ENCODE measurements around the gene APPBP2.

The APPBP2 gene

DNA sequence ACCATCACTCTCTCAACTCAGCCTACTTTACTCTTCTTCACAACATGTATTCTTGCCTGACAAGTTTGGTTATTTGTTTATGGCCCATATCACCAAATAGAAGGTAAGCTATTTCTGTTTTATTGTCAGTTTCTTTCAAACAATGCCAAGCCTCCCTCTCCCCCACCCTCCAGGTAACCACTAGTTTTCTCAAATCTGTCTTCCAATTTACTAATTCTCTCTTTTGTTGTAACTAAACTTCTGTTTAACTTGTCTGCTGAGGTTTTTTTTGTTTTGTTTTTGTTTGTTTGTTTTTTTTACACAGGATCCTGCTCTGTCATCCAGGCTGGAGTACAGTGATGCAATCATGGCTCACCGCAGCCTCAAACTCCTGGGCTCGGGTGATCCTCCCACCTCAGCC, 68.9 kb downstream of the APPBP2 start:
- no peak overlapping the region for H3K27ac ChIP-seq (ENCODE audit: low read length)
- H4K20me1 ChIP-seq (ENCODE audit: insufficient read depth, low read length), result no peaks in the 10 kb centered on the region
- H3K36me3 ChIP-seq (replicated peaks; ENCODE audit: low read depth, low read length), result peaks cover 25% of the 10 kb centered on the region
- H3K4me1 ChIP-seq (ENCODE audit: low read length), result no peaks in the 10 kb centered on the region
- H2AFZ ChIP-seq (ENCODE audit: low read depth, low read length), result no peak overlapping the region
- no peak overlapping the region for H3K4me2 ChIP-seq (ENCODE audit: low read length)
- no peaks in the 10 kb centered on the region for H3K79me2 ChIP-seq (ENCODE audit: low read length)
- H3K9ac ChIP-seq (ENCODE audit: low read length), result no peak overlapping the region
- no peaks in the 10 kb centered on the region for H3K9me3 ChIP-seq (ENCODE audit: insufficient read depth, low read length)
- no peak for TF ChIP-seq EZH2phosphoT487 (IDR thresholded peaks at IDR 0.05; ENCODE audit: low read depth)
- TF ChIP-seq, protein P1, sequence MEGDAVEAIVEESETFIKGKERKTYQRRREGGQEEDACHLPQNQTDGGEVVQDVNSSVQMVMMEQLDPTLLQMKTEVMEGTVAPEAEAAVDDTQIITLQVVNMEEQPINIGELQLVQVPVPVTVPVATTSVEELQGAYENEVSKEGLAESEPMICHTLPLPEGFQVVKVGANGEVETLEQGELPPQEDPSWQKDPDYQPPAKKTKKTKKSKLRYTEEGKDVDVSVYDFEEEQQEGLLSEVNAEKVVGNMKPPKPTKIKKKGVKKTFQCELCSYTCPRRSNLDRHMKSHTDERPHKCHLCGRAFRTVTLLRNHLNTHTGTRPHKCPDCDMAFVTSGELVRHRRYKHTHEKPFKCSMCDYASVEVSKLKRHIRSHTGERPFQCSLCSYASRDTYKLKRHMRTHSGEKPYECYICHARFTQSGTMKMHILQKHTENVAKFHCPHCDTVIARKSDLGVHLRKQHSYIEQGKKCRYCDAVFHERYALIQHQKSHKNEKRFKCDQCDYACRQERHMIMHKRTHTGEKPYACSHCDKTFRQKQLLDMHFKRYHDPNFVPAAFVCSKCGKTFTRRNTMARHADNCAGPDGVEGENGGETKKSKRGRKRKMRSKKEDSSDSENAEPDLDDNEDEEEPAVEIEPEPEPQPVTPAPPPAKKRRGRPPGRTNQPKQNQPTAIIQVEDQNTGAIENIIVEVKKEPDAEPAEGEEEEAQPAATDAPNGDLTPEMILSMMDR (IDR thresholded peaks at IDR 0.05; ENCODE audit: low read depth, low read length), result no peak
- H3K27me3 ChIP-seq (ENCODE audit: low read depth, low read length), result no peaks in the 10 kb centered on the region
- no peak overlapping the region for H3K4me3 ChIP-seq (ENCODE audit: low read length)

DNA sequence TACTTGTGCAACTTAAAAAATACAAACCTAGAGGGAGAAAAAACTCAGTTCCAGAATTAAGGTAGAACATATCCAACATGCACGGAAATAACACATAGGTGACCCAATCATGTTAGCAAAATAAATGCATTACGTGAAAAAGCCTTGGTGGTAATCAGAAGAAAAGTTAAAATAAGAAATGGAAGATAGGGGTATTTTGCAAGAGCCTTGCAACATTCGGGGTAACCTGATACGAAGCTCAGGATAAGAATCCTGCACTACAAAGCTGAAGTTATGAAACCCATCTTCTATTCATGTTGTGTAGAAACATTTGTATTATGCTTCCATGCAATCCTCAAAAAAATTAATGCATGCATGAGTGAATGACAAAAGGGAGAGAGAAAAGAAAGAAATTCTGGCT, 70.7 kb downstream of the APPBP2 start:
- H3K27ac ChIP-seq (ENCODE audit: low read length), result no peak overlapping the region
- no peaks in the 10 kb centered on the region for H3K9me3 ChIP-seq (ENCODE audit: insufficient read depth, low read length)
- H3K27me3 ChIP-seq (ENCODE audit: low read depth, low read length), result no peaks in the 10 kb centered on the region
- H4K20me1 ChIP-seq (ENCODE audit: insufficient read depth, low read length), result no peaks in the 10 kb centered on the region
- H3K4me3 ChIP-seq (ENCODE audit: low read length), result no peak overlapping the region
- H3K9ac ChIP-seq (ENCODE audit: low read length), result no peak overlapping the region
- TF ChIP-seq, protein P1 (IDR thresholded peaks at IDR 0.05; ENCODE audit: low read depth, low read length), result no peak
- no peak for TF ChIP-seq EZH2phosphoT487 (IDR thresholded peaks at IDR 0.05; ENCODE audit: low read depth)
- no peaks in the 10 kb centered on the region for H3K79me2 ChIP-seq (ENCODE audit: low read length)
- no peak overlapping the region for H2AFZ ChIP-seq (ENCODE audit: low read depth, low read length)
- H3K4me2 ChIP-seq (ENCODE audit: low read length), result no peak overlapping the region
- no peaks in the 10 kb centered on the region for H3K4me1 ChIP-seq (ENCODE audit: low read length)
- H3K36me3 ChIP-seq (replicated peaks; ENCODE audit: low read depth, low read length), result peaks cover 24% of the 10 kb centered on the region

DNA sequence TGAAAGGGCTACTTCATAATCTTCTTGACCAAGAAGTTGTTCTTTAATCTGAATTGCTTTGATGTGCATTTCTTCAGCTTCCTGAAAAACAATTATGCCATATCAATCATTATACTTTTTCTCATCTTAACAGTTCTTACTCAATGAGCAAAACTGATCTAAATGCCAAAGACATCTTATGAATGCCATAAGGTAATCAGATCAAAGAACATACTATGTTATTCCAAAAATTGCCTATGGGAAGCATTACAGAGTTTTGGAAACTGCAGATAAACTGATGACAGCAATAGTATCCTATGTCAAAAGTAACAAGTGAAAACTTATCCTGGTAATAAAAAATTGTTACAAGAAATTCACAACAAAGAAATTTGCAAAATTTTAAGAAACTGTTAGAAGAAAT, 74.1 kb downstream of the APPBP2 start:
- H3K27ac ChIP-seq (ENCODE audit: low read length), result no peak overlapping the region
- peaks cover 12% of the 10 kb centered on the region for H3K36me3 ChIP-seq (replicated peaks; ENCODE audit: low read depth, low read length)
- H2AFZ ChIP-seq (ENCODE audit: low read depth, low read length), result no peak overlapping the region
- H3K9me3 ChIP-seq (ENCODE audit: insufficient read depth, low read length), result no peaks in the 10 kb centered on the region
- no peaks in the 10 kb centered on the region for H3K79me2 ChIP-seq (ENCODE audit: low read length)
- H3K27me3 ChIP-seq (ENCODE audit: low read depth, low read length), result no peaks in the 10 kb centered on the region
- no peaks in the 10 kb centered on the region for H4K20me1 ChIP-seq (ENCODE audit: insufficient read depth, low read length)
- H3K4me3 ChIP-seq (ENCODE audit: low read length), result no peak overlapping the region
- H3K4me1 ChIP-seq (ENCODE audit: low read length), result no peaks in the 10 kb centered on the region
- TF ChIP-seq EZH2phosphoT487 (IDR thresholded peaks at IDR 0.05; ENCODE audit: low read depth), result no peak
- TF ChIP-seq, protein P1 (IDR thresholded peaks at IDR 0.05; ENCODE audit: low read depth, low read length), result no peak
- H3K9ac ChIP-seq (ENCODE audit: low read length), result no peak overlapping the region
- no peak overlapping the region for H3K4me2 ChIP-seq (ENCODE audit: low read length)

DNA sequence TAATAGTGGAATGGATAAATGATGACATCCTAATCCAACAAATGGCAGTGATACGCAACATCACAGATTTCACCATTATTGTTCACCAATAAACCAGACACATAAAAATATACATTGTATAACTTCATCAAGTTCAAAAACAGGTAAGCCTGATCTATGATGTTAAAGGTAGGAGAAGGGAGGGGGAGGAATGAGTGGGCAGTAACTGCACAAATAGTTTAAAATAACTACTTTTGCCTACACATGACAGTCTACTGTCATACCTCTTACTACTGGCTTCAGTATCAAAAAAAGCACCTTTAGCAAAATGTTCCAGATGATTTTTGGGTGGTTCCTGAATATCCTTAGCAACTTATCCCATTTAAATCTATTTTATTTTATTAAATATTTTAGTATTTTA, 75.0 kb downstream of the APPBP2 start:
- Histone ChIP-seq H3K27ac (ENCODE audit: low read length) (no peak overlapping the region), H3K27me3 (ENCODE audit: low read depth, low read length) (no peaks in the 10 kb centered on the region), H3K4me3 (ENCODE audit: low read length) (no peak overlapping the region), H2AFZ (ENCODE audit: low read depth, low read length) (no peak overlapping the region), H3K79me2 (ENCODE audit: low read length) (no peaks in the 10 kb centered on the region), H3K4me1 (ENCODE audit: low read length) (no peaks in the 10 kb centered on the region), H4K20me1 (ENCODE audit: insufficient read depth, low read length) (no peaks in the 10 kb centered on the region), H3K9me3 (ENCODE audit: insufficient read depth, low read length) (no peaks in the 10 kb centered on the region), H3K9ac (ENCODE audit: low read length) (no peak overlapping the region), H3K4me2 (ENCODE audit: low read length) (no peak overlapping the region), H3K36me3 (replicated peaks; ENCODE audit: low read depth, low read length) (peaks cover 12% of the 10 kb centered on the region)
- TF ChIP-seq, protein P1 (IDR thresholded peaks at IDR 0.05; ENCODE audit: low read depth, low read length), result no peak
- TF ChIP-seq EZH2phosphoT487 (IDR thresholded peaks at IDR 0.05; ENCODE audit: low read depth), result no peak
